Parathyroid adenoma (tissue), 2 donors: ENCODE data around the gene KCNE4.

Source experiments
- H2AFZ ChIP-seq: fragments of 300-600 bp; sonication (generic); one replicate; pipeline ENCODE4 v1.7.0; 2017; ENCODE audit warnings: antibody characterized with exemption, mild to moderate bottlenecking
- H3K27ac ChIP-seq: fragments of 300-600 bp; sonication (generic); one replicate; pipeline ENCODE4 v1.7.0; 2017
- H3K27me3 ChIP-seq: fragments of 300-600 bp; sonication (generic); one replicate; pipeline ENCODE4 v1.7.0; 2017; ENCODE audit warnings: low read length; ENCODE audit not compliant: control insufficient read depth, insufficient read depth
- H3K36me3 ChIP-seq: fragments of 300-600 bp; sonication (generic); one replicate; pipeline ENCODE4 v1.7.0; 2017; ENCODE audit warnings: low read length; ENCODE audit not compliant: control insufficient read depth, insufficient read depth
- H3K4me1 ChIP-seq: fragments of 300-600 bp; sonication (generic); one replicate; pipeline ENCODE4 v1.7.0; 2017; ENCODE audit warnings: control low read depth
- H3K4me2 ChIP-seq: fragments of 300-600 bp; sonication (generic); one replicate; pipeline ENCODE4 v1.7.0; 2017; ENCODE audit warnings: low read length
- H3K4me3 ChIP-seq: fragments of 300-600 bp; sonication (generic); one replicate; pipeline ENCODE4 v1.7.0; 2017; ENCODE audit warnings: low read depth, low read length
- H3K79me2 ChIP-seq: fragments of 300-600 bp; sonication (generic); one replicate; pipeline ENCODE4 v1.7.0; 2017; ENCODE audit warnings: control low read depth
- H3K9ac ChIP-seq: fragments of 300-600 bp; sonication (generic); one replicate; pipeline ENCODE4 v1.7.0; 2017; ENCODE audit warnings: mild to moderate bottlenecking
- H3K9me3 ChIP-seq: fragments of 300-600 bp; sonication (generic); one replicate; pipeline ENCODE4 v1.7.0; 2017; ENCODE audit warnings: low read length; ENCODE audit not compliant: control insufficient read depth
- CTCF ChIP-seq: fragments of 300-600 bp; sonication (generic); IDR thresholded peaks from one replicate; pipeline ENCODE4 v1.7.0; 2017; ENCODE audit warnings: antibody characterized with exemption, mild to moderate bottlenecking
- donor health status: primary hyperparathyroidism.

KCNE4 gene

GRCh38 chr2:223020971-223021675 is 30.9 kb upstream of the KCNE4 start:
- Histone ChIP-seq H3K9me3 (no peaks in the 10 kb centered on the region), H3K27ac (no peak overlapping the region), H3K79me2 (no peaks in the 10 kb centered on the region), H3K27me3 (no peaks in the 10 kb centered on the region), H3K4me1 (no peaks in the 10 kb centered on the region), H3K36me3 (no peaks in the 10 kb centered on the region), H3K9ac (no peak overlapping the region), H2AFZ (no peak overlapping the region), H3K4me2 (no peak overlapping the region), H3K4me3 (no peak overlapping the region)
- no peak for TF ChIP-seq CTCF

DNA sequence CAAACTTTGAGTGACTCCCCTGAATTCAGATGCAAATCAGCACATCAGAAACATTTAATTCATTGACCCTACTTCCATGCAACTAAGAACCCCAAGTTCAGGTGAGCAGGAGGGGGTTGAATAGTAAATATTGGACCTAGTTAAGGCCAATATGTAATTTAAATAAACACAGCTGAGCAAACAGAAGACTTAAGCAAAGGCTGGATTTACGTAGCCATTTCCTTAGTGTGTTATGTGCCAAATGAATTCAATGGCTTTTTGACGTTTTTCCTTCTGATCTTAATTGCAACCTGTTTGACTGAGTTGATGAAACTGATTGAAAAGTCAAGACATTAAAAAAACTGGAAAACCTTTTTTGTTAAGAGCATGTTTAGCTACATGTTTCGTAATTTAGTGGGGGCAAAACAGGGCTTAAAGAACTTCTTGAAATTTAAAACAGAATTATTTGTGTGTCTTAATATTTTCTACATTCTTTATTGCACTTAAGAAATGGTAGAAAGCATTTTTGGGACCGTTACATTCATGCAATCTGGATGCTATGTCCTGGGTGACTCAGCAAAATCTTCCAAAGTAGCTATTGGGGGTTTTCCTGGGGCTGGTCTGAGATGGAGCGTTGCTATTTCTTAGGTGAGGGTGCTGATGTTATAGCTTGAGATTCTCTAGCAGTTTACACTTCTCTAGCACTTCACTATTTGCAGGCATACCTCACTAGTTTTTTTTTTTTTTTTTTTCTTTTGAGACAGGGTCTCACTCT is 25.5 kb upstream of the KCNE4 start:
- H3K79me2 ChIP-seq: no peaks in the 10 kb centered on the region
- no peaks in the 10 kb centered on the region for H3K4me1 ChIP-seq
- H3K4me2 ChIP-seq: no peak overlapping the region
- H3K36me3 ChIP-seq: no peaks in the 10 kb centered on the region
- H3K4me3 ChIP-seq: no peak overlapping the region
- no peaks in the 10 kb centered on the region for H3K27me3 ChIP-seq
- H3K27ac ChIP-seq: no peak overlapping the region
- H3K9ac ChIP-seq: no peak overlapping the region
- no peaks in the 10 kb centered on the region for H3K9me3 ChIP-seq
- no peak for TF ChIP-seq CTCF
- no peak overlapping the region for H2AFZ ChIP-seq

DNA sequence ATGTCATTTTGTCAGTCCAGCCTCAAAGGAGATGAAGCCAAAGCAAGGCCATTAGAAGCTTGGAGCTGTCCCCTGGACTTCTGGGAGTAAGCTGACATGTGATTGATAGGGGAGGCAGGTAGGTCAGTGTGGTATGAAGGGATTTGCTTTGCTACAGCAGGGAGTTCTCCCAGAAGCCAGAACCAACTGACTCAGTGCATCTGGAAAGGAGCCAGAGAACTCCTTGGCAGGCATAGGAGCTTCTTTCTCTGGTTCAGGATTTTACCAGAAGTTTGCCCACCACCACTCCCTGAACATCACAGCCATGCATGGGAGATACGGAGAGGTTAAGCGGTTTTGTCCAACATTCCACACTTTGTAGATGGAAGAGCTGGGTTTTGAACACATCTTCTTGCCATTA is 24.5 kb upstream of the KCNE4 start:
- H2AFZ ChIP-seq: no peak overlapping the region
- no peak overlapping the region for H3K4me2 ChIP-seq
- H3K27ac ChIP-seq: no peak overlapping the region
- H3K9me3 ChIP-seq: no peaks in the 10 kb centered on the region
- no peaks in the 10 kb centered on the region for H3K36me3 ChIP-seq
- no peaks in the 10 kb centered on the region for H3K27me3 ChIP-seq
- no peak overlapping the region for H3K4me3 ChIP-seq
- no peaks in the 10 kb centered on the region for H3K79me2 ChIP-seq
- H3K9ac ChIP-seq: no peak overlapping the region
- no peak for TF ChIP-seq CTCF
- no peaks in the 10 kb centered on the region for H3K4me1 ChIP-seq

DNA sequence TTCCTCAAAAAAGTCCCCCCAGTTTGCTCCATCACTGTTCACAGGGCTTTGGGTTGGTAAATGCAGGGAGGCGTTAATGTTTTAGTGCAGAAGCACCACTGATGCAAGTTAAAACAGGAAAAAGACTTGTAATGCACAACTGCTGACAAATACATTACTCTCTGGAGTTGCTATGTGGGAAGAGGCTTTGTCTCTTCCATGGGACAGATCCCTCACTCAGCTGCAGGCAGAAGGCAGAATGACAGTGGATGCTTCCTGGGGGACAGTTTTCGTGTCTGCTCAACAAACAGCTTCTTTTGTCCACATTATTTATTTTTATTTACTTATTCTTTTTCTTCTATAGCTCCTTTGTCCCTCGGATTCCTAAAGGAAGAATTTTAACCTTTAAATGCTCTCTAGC is 22.7 kb upstream of the KCNE4 start:
- H3K4me1 ChIP-seq: no peaks in the 10 kb centered on the region
- H3K4me3 ChIP-seq: no peak overlapping the region
- H3K36me3 ChIP-seq: no peaks in the 10 kb centered on the region
- no peak overlapping the region for H2AFZ ChIP-seq
- H3K79me2 ChIP-seq: no peaks in the 10 kb centered on the region
- H3K27ac ChIP-seq: no peak overlapping the region
- H3K9me3 ChIP-seq: no peaks in the 10 kb centered on the region
- no peak overlapping the region for H3K4me2 ChIP-seq
- no peaks in the 10 kb centered on the region for H3K27me3 ChIP-seq
- H3K9ac ChIP-seq: no peak overlapping the region
- TF ChIP-seq CTCF: no peak
